ENCODE measurements around the gene AP5Z1.

The AP5Z1 gene

GRCh38 chr7:4775250-4775847 is at the start of gene AP5Z1:
TSS of gene AP5Z1 (plus strand) at chr7:4775623. CDS start at chr7:4775716, 93 bp downstream.
- peak; percentile 97 for DNase-seq (ENCODE audit: low spot score)

GRCh38 chr7:4725850-4726450 is 49.5 kb upstream of the AP5Z1 start:
- peak; percentile 9 for DNase-seq (ENCODE audit: low spot score)

GRCh38 chr7:4726566-4726965 is 48.9 kb upstream of the AP5Z1 start:
- DNase-seq (ENCODE audit: low spot score): no peak

- no peak for DNase-seq (ENCODE audit: low spot score)
Measured at GRCh38 chr7:4727914-4728705, 47.3 kb upstream of the AP5Z1 start.

- DNase-seq (ENCODE audit: low spot score): no peak
Measured at GRCh38 chr7:4729266-4729665, 46.2 kb upstream of the AP5Z1 start.

GRCh38 chr7:4730276-4730675 is 45.1 kb upstream of the AP5Z1 start:
- DNase-seq (ENCODE audit: low spot score): no peak

GRCh38 chr7:4730971-4731370 is 44.5 kb upstream of the AP5Z1 start:
- DNase-seq (ENCODE audit: low spot score): no peak

GRCh38 chr7:4731803-4732202 is 43.6 kb upstream of the AP5Z1 start:
- no peak for DNase-seq (ENCODE audit: low spot score)

GRCh38 chr7:4733936-4734528 is 41.4 kb upstream of the AP5Z1 start:
- no peak for DNase-seq (ENCODE audit: low spot score)

- DNase-seq (ENCODE audit: low spot score): no peak
Measured at GRCh38 chr7:4734587-4735345, 40.7 kb upstream of the AP5Z1 start.

- DNase-seq (ENCODE audit: low spot score): no peak
Measured at GRCh38 chr7:4737300-4737699, 38.1 kb upstream of the AP5Z1 start.

GRCh38 chr7:4738711-4739527 is 36.5 kb upstream of the AP5Z1 start:
- DNase-seq (ENCODE audit: low spot score): peak; percentile 85

GRCh38 chr7:4739528-4739992 is 35.9 kb upstream of the AP5Z1 start:
- DNase-seq (ENCODE audit: low spot score): peak; percentile 45

- no peak for DNase-seq (ENCODE audit: low spot score)
Measured at GRCh38 chr7:4740796-4741195, 34.6 kb upstream of the AP5Z1 start.

- DNase-seq (ENCODE audit: low spot score): no peak
Measured at GRCh38 chr7:4742051-4742573, 33.3 kb upstream of the AP5Z1 start.

GRCh38 chr7:4742852-4743251 is 32.6 kb upstream of the AP5Z1 start:
- DNase-seq (ENCODE audit: low spot score): no peak

GRCh38 chr7:4744391-4745264 is 30.8 kb upstream of the AP5Z1 start:
- DNase-seq (ENCODE audit: low spot score): peak; percentile 99

GRCh38 chr7:4745265-4745919 is 30.0 kb upstream of the AP5Z1 start:
- no peak for DNase-seq (ENCODE audit: low spot score)

Measured in kidney tubule cell (primary cell).